Transverse colon (tissue), 4 donors: ENCODE data around the gene RBFOX1. TPM values are rescaled to one million over a fixed set of nuclear protein-coding genes. Genes with fewer than 3 reads are reported as not detected.

ENCODE experiments used
- DNase-seq: peaks from one replicate; pipeline ENCODE4 v3.0.0-alpha.2; 2019
- H3K27ac ChIP-seq, 4 donors: fragments of 200-600 bp; sonication (generic); 2 replicates each; pipeline ENCODE4 v1.5.1; 2016 to 2018; ENCODE audit warnings: inconsistent platforms in 4 of 4
- H3K27me3 ChIP-seq: fragments of 200-600 bp; sonication (generic); 2 replicates; pipeline ENCODE4 v1.5.1; 2017; ENCODE audit warnings: inconsistent platforms
- H3K36me3 ChIP-seq, 4 donors: fragments of 200-600 bp; sonication (generic); 2 replicates each; pipeline ENCODE4 v1.5.1; 2017 to 2019; ENCODE audit warnings: inconsistent platforms in 4 of 4
- H3K4me1 ChIP-seq, 4 donors: fragments of 200-600 bp; sonication (generic); 2 replicates each; pipeline ENCODE4 v1.5.1; 2017 to 2020; ENCODE audit warnings: inconsistent platforms in 4 of 4
- H3K4me3 ChIP-seq, 4 donors: fragments of 200-600 bp; sonication (generic); 1 replicate in 1 of 4; 2 replicates in 3 of 4; pipeline versions ENCODE4 v1.5.1 to v1.6.1; 2017 to 2019; ENCODE audit warnings: inconsistent platforms in 4 of 4
- H3K9me3 ChIP-seq, 2 donors: fragments of 200-600 bp; sonication (generic); 2 replicates each; pipeline ENCODE4 v1.5.1; 2017 to 2019; ENCODE audit warnings: inconsistent platforms in 2 of 2
- CTCF ChIP-seq, 5 experiments: fragments of 200-600 bp in 3 of 5; fragments of 450-650 bp in 2 of 5; sonication (generic) in 3 of 5; IDR thresholded peaks; 1 replicate in 2 of 5; 2 replicates in 3 of 5; pipeline ENCODE4 v1.5.1; 2016 to 2017; ENCODE audit warnings: antibody characterized with exemption in 5 of 5, inconsistent platforms in 3 of 5, mild to moderate bottlenecking in 2 of 5, moderate library complexity in 1 of 5
- EP300 ChIP-seq: sonication (generic); formaldehyde crosslinking; IDR thresholded peaks from one replicate; pipeline ENCODE4 v1.6.1; 2017; ENCODE audit warnings: antibody characterized with exemption, low read depth
- POLR2A ChIP-seq: fragments of 450-650 bp; IDR thresholded peaks from one replicate; pipeline ENCODE4 v1.6.1; 2016; ENCODE audit warnings: antibody characterized with exemption, mild to moderate bottlenecking, moderate library complexity
- POLR2AphosphoS5 ChIP-seq, 3 donors: sonication (generic); formaldehyde crosslinking; IDR thresholded peaks; one replicate each; pipeline ENCODE4 v1.6.1; 2016; ENCODE audit warnings: antibody characterized with exemption in 3 of 3
- WGBS, 2 donors: methylation state at CpG; one replicate each; pipeline ENCODE4 v1.1.5; 2018; ENCODE audit warnings: low coverage in 1 of 2; 5-methylcytosine and 5-hydroxymethylcytosine counted together
- in situ Hi-C, 4 donors: fragments of 200-750 bp; cut with MboI; loops; one replicate each; pipeline versions ENCODE4 v1.15.0 to v1.15.1; 2017; ENCODE audit warnings: low sequenced_read_pairs in 3 of 4, low pct_ligation_motif_present in 1 of 4, low pct_unique_long_range_greater_than_20kb in 1 of 4
- intact Hi-C: fragments of 100-400 bp; cut with DNase I; formaldehyde crosslinking; loops from one replicate; pipeline ENCODE4 v1.15.1; 2023; ENCODE audit warnings: low total_unique reads
- total RNA-seq, 4 donors: library from RNA; depleted of rRNA; stranded (reverse); fragments of >200 nt; gene quantifications; one replicate each; pipeline ENCODE4 v1.1.0, GENCODE V29; 2016

RBFOX1 gene
- total RNA-seq, 4 donors from 2014 or later: 2.3 to 8.2 (median 3.2) TPM

- Histone ChIP-seq H3K4me1 (no peaks in the 10 kb centered on the region), H3K27me3 (no peaks in the 10 kb centered on the region), H3K27ac (no peak overlapping the region), H3K9me3 (no peaks in the 10 kb centered on the region), H3K4me3 (no peak overlapping the region), H3K36me3 (no peaks in the 10 kb centered on the region)
- TF ChIP-seq EP300 (no peak), POLR2A (no peak), CTCF (IDR thresholded peaks at IDR 0.05) (no peak), POLR2AphosphoS5 (IDR thresholded peaks at IDR 0.05) (no peak)
- in situ Hi-C loops: no loop called here
- DNase-seq: no peak
- intact Hi-C loops: no loop called here
- WGBS, 2 donors: 87% methylated on average over 5 of the region's 5 CpGs; no CpG with 5 or more reads in 1 of the 2 donors
Measured at GRCh38 chr16:7438601-7439000, 106.0 kb downstream of the RBFOX1 start.

- no peak overlapping the region for H3K27ac ChIP-seq
- no peaks in the 10 kb centered on the region for H3K4me1 ChIP-seq
- no peak for DNase-seq
- no peak for TF ChIP-seq EP300
- no peak for TF ChIP-seq POLR2AphosphoS5 (IDR thresholded peaks at IDR 0.05)
- no peak for TF ChIP-seq CTCF (IDR thresholded peaks at IDR 0.05)
- TF ChIP-seq POLR2A: no peak
- 65 to 69% methylated on average over 4 of the region's 4 CpGs for WGBS, 2 donors
- in situ Hi-C loops: no loop called here
- no peaks in the 10 kb centered on the region for H3K36me3 ChIP-seq
- no peaks in the 10 kb centered on the region for H3K9me3 ChIP-seq
- H3K27me3 ChIP-seq: no peaks in the 10 kb centered on the region
- intact Hi-C loops: no loop called here
- no peak overlapping the region for H3K4me3 ChIP-seq
Measured at GRCh38 chr16:7439518-7439917, 106.9 kb downstream of the RBFOX1 start.

GRCh38 chr16:7440886-7441400 is 108.3 kb downstream of the RBFOX1 start:
- WGBS, 2 donors: 77 to 91% methylated on average over 3 to 6 of the region's 6 CpGs
- H3K4me1 ChIP-seq: no peaks in the 10 kb centered on the region
- no peak for DNase-seq
- intact Hi-C loops: no loop called here
- H3K27ac ChIP-seq: no peak overlapping the region
- H3K4me3 ChIP-seq: no peak overlapping the region
- no peaks in the 10 kb centered on the region for H3K9me3 ChIP-seq
- in situ Hi-C loops: no loop called here
- H3K36me3 ChIP-seq: no peaks in the 10 kb centered on the region
- no peaks in the 10 kb centered on the region for H3K27me3 ChIP-seq
- TF ChIP-seq POLR2A (no peak), CTCF (IDR thresholded peaks at IDR 0.05) (no peak), EP300 (no peak), POLR2AphosphoS5 (IDR thresholded peaks at IDR 0.05) (no peak)

GRCh38 chr16:7442050-7442449 is 109.4 kb downstream of the RBFOX1 start:
- no peak overlapping the region for H3K27ac ChIP-seq
- H3K9me3 ChIP-seq: no peaks in the 10 kb centered on the region
- no peaks in the 10 kb centered on the region for H3K36me3 ChIP-seq
- intact Hi-C loops: no loop called here
- TF ChIP-seq POLR2A: no peak
- TF ChIP-seq POLR2AphosphoS5 (IDR thresholded peaks at IDR 0.05): no peak
- TF ChIP-seq EP300: no peak
- TF ChIP-seq CTCF (IDR thresholded peaks at IDR 0.05): no peak
- in situ Hi-C loops: no loop called here
- H3K27me3 ChIP-seq: no peaks in the 10 kb centered on the region
- no peak overlapping the region for H3K4me3 ChIP-seq
- no peak for DNase-seq
- 40 to 66% methylated on average over 3 to 7 of the region's 7 CpGs for WGBS, 2 donors
- no peaks in the 10 kb centered on the region for H3K4me1 ChIP-seq
